Stimulated activated CD8-positive, alpha-beta memory T cell treated with anti-CD3 and anti-CD28 coated beads, Interleukin-15, amount 100 ng/mL, for 48 hours (primary cell): ENCODE measurements around the gene EPAS1.

Experiments
- DNase-seq, 2 donors: peaks; one replicate each; pipeline ENCODE4 v3.0.0-alpha.2; 2020; ENCODE audit warnings: low read depth in 2 of 2

EPAS1 gene

DNA sequence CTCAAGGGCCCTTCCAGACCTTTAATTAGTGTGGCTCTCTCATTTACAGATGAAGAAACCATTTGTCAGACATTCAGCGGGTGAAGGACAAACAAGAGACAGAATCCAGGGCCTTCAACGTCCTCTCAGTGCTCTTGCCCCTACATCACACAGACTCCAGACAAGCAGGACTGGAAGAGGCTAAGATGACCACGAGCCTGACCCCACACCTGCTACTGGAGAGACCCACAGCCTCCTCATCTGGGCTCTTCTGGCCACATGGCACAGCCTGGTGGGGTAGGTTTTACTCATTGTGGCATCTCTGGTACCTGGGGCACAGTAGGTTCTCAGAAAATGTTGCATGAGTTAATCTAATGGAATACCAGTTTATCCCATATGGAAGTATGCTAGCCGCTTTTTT, 112.5 kb downstream of the EPAS1 start:
- DNase-seq: no peak

DNA sequence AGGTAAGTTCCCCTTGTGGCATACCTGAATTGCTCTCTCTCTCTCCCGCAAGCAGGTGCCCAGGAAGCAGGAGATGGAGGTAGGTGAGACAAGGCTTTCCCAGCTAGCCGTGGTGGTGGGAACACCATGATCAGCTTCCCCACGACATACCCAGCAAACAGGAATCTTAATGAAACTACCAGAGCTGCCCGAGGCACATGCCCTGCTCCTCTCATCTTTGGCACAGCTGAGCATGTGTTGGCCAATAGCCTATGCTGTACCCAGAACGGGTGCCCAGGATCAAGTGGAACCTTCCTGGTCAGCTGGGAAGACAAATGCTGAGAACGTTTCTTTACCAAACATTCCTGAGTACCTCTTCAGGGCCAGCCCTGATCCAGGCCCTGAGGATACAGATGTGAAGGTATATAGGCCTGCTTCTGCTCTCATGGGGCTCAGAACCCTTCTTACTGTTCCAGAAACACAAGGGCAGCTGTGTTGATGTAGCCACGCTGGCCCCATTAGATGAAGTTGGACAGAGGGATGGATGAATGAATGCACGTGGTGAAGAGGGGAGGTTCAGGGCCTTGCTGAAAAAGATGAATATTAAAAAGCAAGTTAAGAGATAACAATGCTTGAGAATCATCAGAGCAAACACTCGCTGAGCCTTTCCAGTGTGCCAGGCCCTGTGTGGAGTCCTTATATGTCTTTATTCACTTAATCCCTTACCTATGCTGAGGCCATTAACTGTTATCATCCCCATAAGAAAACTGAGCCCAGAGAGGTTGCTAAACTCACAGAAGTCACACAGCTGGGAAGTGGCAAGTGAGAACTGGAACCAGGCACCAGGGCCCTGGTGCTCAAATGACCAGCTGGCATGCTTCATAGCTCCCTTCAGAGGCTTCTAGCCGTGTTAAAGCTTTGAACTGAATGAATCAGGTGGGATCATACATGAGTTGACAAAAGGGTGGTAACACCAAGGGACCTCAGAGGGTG, 113.4 kb downstream of the EPAS1 start:
- DNase-seq: no peak

DNA sequence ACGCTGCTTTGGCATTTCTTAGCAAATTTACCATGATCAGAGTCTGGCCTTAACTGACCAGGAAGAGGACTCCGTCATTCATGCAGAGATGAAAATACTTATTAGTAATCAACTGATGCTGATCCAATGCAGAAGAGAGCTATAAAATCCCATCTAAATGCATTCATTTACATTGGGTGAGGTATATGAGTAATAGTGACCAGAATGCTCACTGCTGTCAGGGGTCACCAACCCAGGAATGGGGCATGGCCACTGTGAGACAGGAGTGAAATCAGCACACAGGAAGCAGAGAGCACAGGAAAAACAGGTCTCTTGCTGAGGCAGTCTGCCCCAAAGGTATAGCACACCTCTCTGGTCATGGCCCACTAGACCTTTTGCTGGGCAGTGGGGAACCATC, 114.0 kb downstream of the EPAS1 start:
- DNase-seq: no peak

DNA sequence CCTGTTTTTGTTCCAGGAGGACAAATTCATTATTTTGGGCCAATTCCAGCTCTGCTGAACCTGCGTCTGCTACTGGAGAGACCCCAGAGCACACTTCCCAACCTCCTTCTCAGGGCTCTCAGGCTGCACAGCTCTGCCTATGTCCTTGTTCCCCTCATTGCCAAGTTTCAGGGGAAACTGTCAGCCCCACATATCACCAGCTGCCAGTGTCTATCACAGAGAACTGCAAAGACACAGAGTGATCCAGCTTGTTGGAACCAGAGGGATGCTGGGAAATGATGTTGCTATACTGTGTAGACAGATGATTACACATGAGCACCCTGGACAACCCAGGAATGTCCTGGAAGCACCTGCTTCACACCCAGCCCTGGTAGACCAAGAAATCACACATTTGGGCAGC, 114.8 kb downstream of the EPAS1 start:
- DNase-seq: no peak

DNA sequence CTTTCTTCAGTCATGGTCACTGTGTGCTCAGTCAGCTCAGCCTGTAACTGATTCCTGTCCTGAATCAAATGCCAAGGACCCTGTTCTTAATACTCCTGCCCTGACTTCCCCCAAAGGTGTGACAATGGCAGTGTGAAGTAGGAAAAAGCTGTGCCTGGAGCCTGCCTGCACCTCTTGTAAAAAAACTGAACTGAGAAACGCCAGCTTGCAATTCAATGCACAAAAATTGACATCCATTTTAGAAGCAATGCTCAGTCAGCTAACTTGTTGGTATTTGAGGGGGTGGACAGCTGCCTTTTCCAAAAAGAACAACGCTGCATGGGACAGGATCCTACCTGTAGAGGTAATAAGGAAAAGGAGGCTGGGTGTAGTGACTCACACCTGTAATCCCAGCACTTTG, 115.9 kb downstream of the EPAS1 start:
- no peak for DNase-seq

DNA sequence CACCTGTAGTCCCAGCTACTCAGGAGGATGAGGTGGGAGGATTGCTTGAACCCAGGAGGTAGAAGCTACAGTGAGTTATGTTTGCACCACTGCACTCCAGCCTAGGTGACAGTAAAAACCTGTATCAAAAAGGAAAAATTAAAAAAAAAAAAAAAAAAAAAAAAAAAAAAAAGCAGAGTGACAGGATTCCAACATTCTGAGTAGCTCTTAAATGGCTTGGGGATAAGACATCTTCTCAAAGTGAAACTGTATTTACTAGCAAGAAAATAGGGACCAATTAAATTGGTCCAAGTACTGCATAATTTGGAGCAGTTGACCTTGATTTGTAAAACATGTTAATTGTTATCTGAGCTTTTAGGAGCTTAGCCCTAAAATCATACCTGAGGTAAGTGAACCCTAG, 116.4 kb downstream of the EPAS1 start:
- DNase-seq: no peak

DNA sequence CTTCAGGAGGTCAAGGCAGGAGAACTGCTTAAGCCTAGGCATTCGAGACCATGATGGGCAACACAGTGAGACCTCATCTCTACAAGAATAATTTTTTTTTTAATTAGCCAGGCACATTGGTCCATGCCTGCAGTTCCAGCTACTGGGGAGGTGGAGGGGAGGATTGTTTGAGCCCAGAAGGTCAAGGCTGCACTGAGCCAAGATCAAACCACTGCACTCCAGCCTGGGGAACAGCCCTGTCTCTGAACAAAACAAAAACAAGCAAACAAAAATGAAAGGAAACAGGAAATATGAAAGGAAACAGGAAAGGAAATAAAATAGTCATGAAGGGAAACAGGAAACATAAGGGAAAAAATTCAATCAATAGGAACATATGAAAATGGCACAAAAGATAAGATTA, 117.5 kb downstream of the EPAS1 start:
- no peak for DNase-seq

DNA sequence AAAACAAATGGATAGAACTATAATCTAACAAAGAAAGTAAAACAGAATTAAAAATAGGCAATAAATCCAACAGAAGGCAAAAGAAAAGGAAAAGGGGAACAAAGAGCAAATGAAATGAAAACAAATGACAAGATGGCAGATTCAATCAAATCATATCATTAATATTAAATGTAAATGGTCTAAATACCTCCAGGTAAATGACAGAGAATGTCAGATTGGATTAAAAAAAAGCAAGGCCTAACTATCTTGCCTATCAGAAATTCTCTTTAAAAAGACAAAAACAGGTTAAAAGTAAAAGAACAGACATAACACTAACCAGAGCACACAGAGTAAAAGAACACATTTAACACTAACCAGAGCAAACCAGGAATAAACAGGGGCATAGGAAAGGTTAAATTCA, 119.1 kb downstream of the EPAS1 start:
- no peak for DNase-seq

DNA sequence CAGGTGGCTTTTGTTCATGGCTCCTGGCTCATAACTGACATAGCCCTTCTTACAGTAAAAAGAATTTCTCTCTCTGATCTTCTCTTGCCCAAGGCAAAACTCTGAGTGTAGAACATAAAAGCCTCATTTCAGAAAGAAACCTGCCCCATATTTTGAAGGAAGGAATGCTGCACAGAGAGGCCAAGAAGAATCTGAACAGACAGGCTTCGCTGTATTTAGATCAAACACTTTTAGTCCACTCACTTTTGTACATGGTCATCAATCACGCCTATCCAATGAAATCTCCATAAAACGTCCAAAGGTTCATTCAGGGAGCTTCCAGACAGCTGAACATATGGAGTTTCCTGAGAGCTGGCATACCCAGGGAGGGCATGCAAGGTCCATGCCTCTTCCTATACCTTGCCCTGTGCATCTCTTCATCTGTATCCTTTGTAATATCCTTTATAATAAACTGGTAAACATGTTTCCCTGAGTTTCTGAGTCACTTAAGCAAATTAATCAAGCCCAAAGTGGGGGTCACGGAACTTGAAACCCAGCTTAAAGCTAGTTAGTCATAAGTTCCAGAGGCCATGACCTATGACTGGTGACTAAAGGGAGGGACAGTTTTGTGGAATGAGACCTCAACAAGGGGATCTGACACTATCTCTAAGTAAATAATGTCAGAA, 119.7 kb downstream of the EPAS1 start:
- DNase-seq: no peak

DNA sequence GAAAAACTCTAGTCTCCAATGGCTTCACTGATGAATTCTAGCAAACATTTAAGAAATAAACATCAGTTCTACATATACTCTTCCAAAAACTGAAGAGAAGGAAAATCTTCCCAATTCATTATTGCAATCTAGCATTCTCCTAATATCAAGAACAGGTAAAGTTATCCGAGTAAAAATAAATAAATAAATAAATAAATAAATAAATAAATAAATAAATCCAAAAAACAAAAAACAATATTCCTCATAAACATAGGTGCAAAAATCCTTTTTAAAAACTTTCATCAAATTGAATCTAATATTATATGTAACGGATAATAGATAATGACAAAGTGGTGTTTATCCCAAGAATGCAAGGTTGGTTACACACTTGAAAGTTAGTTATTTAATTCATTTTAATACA, 123.7 kb downstream of the EPAS1 start:
- no peak for DNase-seq

DNA sequence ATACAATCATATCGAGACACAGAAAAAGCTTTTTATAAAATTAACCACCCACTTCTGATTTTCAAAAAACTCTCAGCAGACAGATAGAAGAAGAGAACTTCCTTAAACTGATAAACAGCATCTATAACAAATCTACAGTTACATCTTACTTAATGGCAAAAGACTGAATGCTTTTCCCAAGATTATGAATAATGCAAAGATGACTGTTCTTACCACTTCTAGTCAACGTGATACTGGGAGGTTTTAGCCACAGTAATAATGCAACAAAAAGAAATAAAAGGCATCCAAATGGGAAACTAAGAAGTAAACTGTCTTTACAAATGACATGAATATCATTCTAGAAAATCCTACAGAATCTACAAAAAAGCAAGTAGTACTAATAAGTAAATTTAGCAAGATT, 124.2 kb downstream of the EPAS1 start:
- DNase-seq: no peak

DNA sequence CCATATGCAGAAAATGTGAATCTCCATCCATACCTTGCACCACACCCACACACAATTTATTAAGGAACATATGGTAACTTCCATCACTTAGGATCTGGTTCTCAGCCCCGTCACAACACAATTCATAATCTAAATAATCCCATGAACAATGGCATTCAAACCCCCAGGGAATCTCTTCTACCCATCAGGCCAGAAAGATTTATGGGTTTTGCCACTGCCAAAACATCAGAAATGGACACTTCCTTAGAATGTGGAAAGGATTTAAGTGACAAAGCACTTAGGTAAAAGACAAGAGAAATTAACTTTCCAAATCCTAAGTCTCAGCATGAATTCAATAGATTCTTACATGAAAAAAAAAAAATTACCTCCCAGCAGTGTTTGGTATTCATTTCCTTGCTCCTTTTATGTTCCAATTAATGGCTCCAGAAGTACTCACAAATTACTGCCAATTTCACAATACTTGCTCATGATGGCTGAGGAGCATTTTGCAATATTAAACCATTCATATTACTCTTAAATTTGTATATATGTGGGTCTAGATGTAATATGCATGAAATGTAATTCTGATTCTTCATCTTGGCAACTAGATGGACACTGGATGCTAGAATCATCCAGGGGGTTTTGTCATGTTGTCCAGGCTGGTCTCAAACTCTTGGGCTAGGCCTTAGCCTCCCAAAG, 125.6 kb downstream of the EPAS1 start:
- DNase-seq: no peak

DNA sequence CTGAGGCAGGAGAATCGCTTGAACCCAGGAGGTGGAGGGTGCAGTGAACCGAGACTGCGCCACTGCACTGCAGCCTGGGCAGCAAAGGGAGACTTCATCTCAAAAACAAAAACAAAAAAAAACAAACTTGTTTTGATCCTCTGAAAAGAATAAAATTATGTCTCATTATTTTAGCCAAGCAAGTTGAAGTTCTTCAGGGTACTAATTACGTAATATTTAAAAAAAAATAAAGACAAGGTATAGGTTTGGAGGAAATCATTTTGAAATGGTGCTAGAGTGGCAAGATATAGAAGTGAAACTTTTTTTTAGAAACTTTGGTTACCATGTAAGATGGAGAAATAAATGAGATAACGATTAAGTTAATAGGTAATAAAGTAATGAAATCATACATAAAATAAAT, 127.7 kb downstream of the EPAS1 start:
- no peak for DNase-seq

DNA sequence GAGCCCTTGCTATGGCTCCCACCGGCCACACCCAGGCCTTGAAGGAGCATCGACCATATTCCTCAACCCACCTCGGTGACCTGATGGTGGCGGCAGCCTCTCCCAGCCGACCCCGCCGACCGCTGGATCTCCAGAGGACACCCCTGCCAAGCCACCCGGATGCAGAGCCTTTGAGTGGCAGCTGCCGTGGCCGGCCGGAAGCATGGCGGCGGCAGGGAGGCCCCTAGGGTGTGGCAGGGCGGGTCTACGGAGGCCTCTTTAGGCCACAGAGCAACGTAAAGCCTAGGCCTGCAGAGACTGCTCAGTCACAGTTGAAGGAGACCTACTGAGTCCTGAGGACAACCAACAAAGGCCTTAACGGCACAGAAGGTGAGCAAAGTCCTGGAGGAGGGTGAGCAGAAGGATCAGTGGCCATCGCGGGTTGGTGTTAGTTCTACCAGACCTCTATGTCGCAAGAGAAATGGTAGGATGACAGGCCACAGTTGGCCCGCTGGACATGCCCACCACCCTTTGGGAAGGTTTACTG, 131.8 kb downstream of the EPAS1 start:
- DNase-seq: no peak

DNA sequence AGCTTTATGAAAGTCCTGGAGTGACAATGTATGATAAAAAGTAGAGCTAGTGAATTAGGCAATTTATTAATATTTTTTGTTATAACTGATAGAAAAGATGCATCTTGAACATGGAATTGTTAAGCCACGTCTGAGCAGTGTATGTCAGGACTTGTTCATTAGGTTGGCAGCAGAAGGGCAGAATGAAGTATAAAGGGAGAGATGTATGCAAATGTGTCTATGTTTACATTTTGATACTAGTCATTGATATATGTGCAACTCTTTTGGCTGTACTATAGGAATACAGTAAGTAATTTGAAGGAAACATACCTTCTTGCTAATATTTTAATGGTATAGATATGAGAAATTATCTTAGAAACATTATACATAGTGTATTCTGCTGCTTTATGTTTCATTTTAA, 133.2 kb downstream of the EPAS1 start:
- DNase-seq: no peak

DNA sequence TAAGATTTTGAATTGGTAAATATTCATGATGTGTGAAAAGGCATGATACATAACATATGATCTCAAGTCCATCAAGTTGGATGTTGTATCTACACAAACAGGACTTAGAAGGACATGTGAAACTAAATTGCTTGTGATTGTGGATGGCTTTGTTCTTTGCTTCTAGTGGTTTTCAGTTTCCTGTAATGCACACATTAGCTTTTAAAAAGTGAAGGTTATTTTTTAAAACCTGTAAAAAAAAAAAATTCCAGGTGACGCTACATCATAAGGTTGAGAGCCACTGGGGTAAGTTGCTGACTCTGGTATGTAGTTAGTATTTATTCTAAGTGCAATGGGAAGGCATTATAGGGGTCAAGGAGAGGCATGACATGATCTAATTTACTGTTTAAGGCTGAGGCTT, 133.8 kb downstream of the EPAS1 start:
- DNase-seq: no peak

DNA sequence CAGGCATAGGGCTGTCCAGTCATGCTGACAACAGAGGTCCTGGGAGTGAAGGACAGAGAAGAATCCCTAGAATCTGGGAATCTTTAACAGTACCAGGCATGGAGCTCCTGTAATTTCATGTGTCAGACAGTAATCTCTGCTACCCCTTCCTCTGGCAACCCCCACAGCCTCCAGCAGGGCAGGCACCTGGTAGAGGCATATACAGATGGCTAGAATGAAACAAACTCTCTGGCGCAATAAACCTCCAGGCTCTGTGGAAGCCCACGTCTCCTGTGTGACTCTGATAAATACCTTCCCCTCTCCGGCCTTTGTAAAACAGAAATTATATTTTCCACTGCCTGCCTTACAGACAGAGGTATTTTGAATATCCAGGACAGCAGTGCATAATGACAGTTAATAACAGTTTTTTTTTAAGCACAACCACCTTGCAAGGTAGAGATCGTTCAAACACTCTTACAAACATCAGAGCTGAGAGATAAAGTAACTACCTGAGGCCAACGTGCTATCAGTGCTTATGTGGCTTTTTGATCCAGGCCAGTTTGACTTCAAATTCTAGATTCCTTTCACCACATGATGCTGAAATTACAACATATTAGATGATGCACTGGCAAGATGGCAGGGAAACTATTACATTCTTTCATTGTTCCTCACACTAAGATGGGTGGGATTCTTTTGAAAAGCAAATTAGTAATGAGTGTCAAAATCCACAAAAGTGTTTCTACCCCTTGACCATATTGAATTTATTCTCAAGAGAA, 134.5 kb downstream of the EPAS1 start:
- DNase-seq: no peak

DNA sequence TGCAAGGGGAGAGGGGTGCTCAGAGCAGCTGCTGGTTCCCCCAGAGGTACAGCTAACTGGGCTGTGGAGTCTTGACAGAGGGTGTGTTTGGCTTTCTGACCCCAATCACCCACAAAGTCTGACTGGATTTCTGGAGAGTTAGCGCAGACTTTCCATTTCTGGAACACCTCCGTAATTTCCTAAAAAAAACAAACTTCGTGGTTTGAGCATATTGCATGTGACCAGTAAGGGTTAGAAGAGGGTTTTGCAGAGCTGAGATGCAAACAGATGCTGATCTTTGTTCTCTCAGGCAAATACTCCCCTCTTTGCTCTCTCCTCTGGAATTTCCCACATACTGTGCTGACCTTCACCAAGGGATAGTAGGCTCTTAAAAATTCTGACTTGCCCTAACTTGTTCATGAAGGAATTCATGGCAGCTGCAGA, 137.7 kb downstream of the EPAS1 start:
- no peak for DNase-seq

DNA sequence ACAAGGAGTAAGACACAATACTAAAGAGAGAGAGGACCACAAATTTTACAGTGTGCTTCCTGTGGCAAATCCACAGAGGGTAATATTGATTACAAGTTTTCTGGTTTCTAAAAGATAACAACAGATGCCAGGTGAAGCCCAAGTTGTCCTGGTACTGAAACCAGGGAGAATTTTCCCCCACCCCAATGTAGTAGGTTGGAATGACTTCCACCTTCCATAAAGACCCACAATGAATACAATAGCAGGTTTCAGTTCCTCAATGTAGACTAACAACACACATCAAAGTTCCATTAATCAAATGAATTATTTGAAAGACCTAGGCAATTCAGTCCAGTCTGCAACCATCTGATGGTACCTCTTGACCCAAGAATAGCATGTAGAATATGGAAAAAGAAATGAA, 138.1 kb downstream of the EPAS1 start:
- no peak for DNase-seq

DNA sequence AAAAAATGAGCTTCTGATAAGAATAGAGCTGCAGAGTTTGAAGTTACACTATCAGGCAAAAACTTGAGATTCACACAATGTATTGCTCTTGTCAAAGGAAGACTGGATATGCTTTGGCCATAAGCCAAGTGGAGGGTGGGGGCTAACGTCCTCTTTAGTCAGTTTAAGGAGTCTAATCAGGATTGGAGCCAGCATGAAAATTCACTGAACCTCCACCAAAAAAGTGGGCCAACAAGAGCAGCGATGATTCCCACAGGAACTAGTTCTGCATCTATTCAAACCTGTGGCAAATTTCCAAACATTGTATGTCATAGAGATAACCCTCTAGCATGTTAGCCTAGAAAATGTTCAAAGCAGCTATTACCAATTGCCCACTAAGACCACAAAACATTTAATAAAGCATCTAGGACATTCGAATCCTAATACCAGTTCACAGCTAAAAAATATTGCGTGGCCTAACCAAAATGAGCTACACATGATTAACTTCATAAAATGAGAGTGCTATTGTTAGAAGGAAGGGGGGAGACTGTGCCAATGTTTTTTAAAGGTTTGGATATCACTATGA, 138.7 kb downstream of the EPAS1 start:
- DNase-seq: no peak
